K562 (cell line): ENCODE results near the gene PPIL1. TPM values are rescaled to one million over a fixed set of nuclear protein-coding genes. Genes with fewer than 3 reads are reported as not detected.

Experiments used
- ARID1B ChIP-seq: fragments of 450-650 bp; IDR thresholded peaks from 2 replicates; pipeline ENCODE4 v1.6.1; 2016; ENCODE audit warnings: antibody characterized with exemption, mild to moderate bottlenecking, inconsistent platforms
- BHLHE40 ChIP-seq: IDR thresholded peaks from 2 replicates; pipeline ENCODE4 v1.6.1; 2011; ENCODE audit warnings: low read length, improper control_type of control experiment
- CREM ChIP-seq: IDR thresholded peaks from 2 replicates; pipeline ENCODE4 v1.6.1; 2014; ENCODE audit warnings: antibody characterized with exemption, low read depth
- ETV1 ChIP-seq: fragments of 450-650 bp; conservative IDR thresholded peaks from 2 replicates; pipeline ENCODE4 v1.6.1; 2016; ENCODE audit warnings: missing genetic modification characterization, control low read depth, low read depth, missing compliant biosample characterization
- EZH2 ChIP-seq: IDR thresholded peaks from 2 replicates; pipeline ENCODE4 v1.6.1; 2012; ENCODE audit warnings: low read depth, mild to moderate bottlenecking, inconsistent platforms, low read length, borderline replicate concordance
- FOSL1 ChIP-seq: fragments of 200-800 bp; sonication (Bioruptor generic); conservative IDR thresholded peaks from 2 replicates; pipeline ENCODE4 v1.6.1; 2016; ENCODE audit warnings: missing genetic modification characterization, missing compliant biosample characterization
- GABPB1 ChIP-seq: sonication (generic); formaldehyde crosslinking; IDR thresholded peaks from 2 replicates; pipeline ENCODE4 v1.8.0; 2022; ENCODE audit warnings: mild to moderate bottlenecking, missing genetic modification reagents
- HNRNPH1 ChIP-seq: fragments of 200-400 bp; formaldehyde crosslinking; optimal IDR thresholded peaks from 2 replicates; pipeline ENCODE3; 2017; ENCODE audit warnings: low read depth, mild to moderate bottlenecking, low read length, moderate library complexity
- KDM5B ChIP-seq: fragments of 200-600 bp; sonication (generic); IDR thresholded peaks from 2 replicates; pipeline ENCODE4 v1.6.1; 2012; ENCODE audit warnings: low read depth, mild to moderate bottlenecking, moderate library complexity, low read length, control low read depth, inconsistent platforms; ENCODE audit not compliant: insufficient replicate concordance
- KLF6 ChIP-seq: fragments of 250-450 bp; sonication (Bioruptor Pico); IDR thresholded peaks from 2 replicates; pipeline ENCODE4 v1.4.0; 2020; ENCODE audit warnings: mild to moderate bottlenecking, moderate library complexity, borderline replicate concordance
- NFIC ChIP-seq: fragments of 450-650 bp; IDR thresholded peaks from 2 replicates; pipeline ENCODE4 v1.6.1; 2017; ENCODE audit warnings: mild to moderate bottlenecking, inconsistent platforms
- NR2C2 ChIP-seq, 2 experiments: fragments of 200-800 bp in 1 of 2; sonication (Bioruptor generic) in 1 of 2; sonication (generic) in 1 of 2; formaldehyde crosslinking in 1 of 2; IDR thresholded peaks; 2 replicates each; pipeline versions ENCODE4 v1.6.1 to v1.8.0; 2016 to 2022; ENCODE audit warnings: mild to moderate bottlenecking in 1 of 2, missing compliant biosample characterization in 1 of 2, missing genetic modification characterization in 1 of 2, missing genetic modification reagents in 1 of 2
- PML ChIP-seq: IDR thresholded peaks from 2 replicates; pipeline ENCODE4 v1.6.1; 2012; ENCODE audit warnings: low read length, inconsistent platforms
- SMAD3 ChIP-seq: fragments of 450-650 bp; formaldehyde crosslinking; conservative IDR thresholded peaks from 2 replicates; pipeline ENCODE4 v1.4.0; 2020; ENCODE audit warnings: mild to moderate bottlenecking
- SMARCC2 ChIP-seq: fragments of 450-650 bp; IDR thresholded peaks from 2 replicates; pipeline ENCODE4 v1.6.1; 2017; ENCODE audit warnings: antibody characterized with exemption, moderate library complexity, mild to moderate bottlenecking, low read depth
- SP1 ChIP-seq: sonication (generic); formaldehyde crosslinking; IDR thresholded peaks from 2 replicates; pipeline ENCODE4 v1.8.1; 2022; ENCODE audit warnings: mild to moderate bottlenecking, missing genetic modification reagents
- TBP ChIP-seq: optimal IDR thresholded peaks from 2 replicates; pipeline ENCODE3; 2011; ENCODE audit warnings: low read depth, low read length, improper control_type of control experiment
- ZBTB17 ChIP-seq: fragments of 450-650 bp; formaldehyde crosslinking; IDR thresholded peaks from 2 replicates; pipeline ENCODE4 v1.4.0; 2020; ENCODE audit warnings: mild to moderate bottlenecking
- ZBTB7A ChIP-seq: IDR thresholded peaks from 2 replicates; pipeline ENCODE4 v1.6.1; 2011; ENCODE audit warnings: low read depth, mild to moderate bottlenecking, low read length, moderate library complexity, borderline replicate concordance; ENCODE audit not compliant: control insufficient read depth
- ZNF239 ChIP-seq: fragments of 250-450 bp; sonication (Bioruptor Pico); IDR thresholded peaks from 2 replicates; pipeline ENCODE4 v1.4.0; 2020; ENCODE audit warnings: mild to moderate bottlenecking
- ZNF311 ChIP-seq: fragments of 250-450 bp; sonication (Bioruptor Pico); IDR thresholded peaks from 2 replicates; pipeline ENCODE4 v1.4.0; 2020; ENCODE audit warnings: mild to moderate bottlenecking, moderate library complexity
- ZNF444 ChIP-seq: fragments of 250-450 bp; sonication (Bioruptor Pico); IDR thresholded peaks from 2 replicates; pipeline ENCODE4 v1.4.0; 2020; ENCODE audit warnings: mild to moderate bottlenecking, moderate library complexity
- ZNF561 ChIP-seq: fragments of 450-650 bp; formaldehyde crosslinking; conservative IDR thresholded peaks from 2 replicates; pipeline ENCODE4 v1.4.0; 2020; ENCODE audit warnings: mild to moderate bottlenecking, moderate library complexity
- ZNF57 ChIP-seq: fragments of 450-650 bp; formaldehyde crosslinking; IDR thresholded peaks from 2 replicates; pipeline ENCODE4 v1.4.0; 2020; ENCODE audit warnings: mild to moderate bottlenecking, moderate library complexity
- ZNF766 ChIP-seq: fragments of 200-800 bp; sonication (Bioruptor generic); conservative IDR thresholded peaks from 2 replicates; pipeline ENCODE4 v1.6.1; 2016; ENCODE audit warnings: missing genetic modification characterization, missing compliant biosample characterization
- ZSCAN32 ChIP-seq: fragments of 450-650 bp; formaldehyde crosslinking; IDR thresholded peaks from 2 replicates; pipeline ENCODE4 v1.4.0; 2020; ENCODE audit warnings: mild to moderate bottlenecking, moderate library complexity
- polyA plus RNA-seq, 8 experiments: library from polyadenylated mRNA; depleted of rRNA in 4 of 8; stranded (reverse) in 5 of 8; unstranded in 3 of 8; fragments of >200 nt; fragmentation: Nextera tagmentation in 2 of 8; fragmentation: Illumina TruSeq in 1 of 8; extraction: Ambion mirVana in 2 of 8; extraction: Trizol in 1 of 8; gene quantifications; 2 replicates each; pipeline versions ENCODE4 v1.2.1 to v1.2.3, GENCODE V29; 2011 to 2014; ENCODE audit warnings: inconsistent platforms in 1 of 8, missing spikeins in 1 of 8
- total RNA-seq, 7 experiments: library from RNA; depleted of rRNA in 6 of 7; stranded (reverse); fragments of >200 nt in 6 of 7; fragmentation: Illumina TruSeq in 2 of 7; extraction: Trizol in 2 of 7; gene quantifications; 2 replicates each; pipeline versions ENCODE4 v1.2.1 to v1.2.3, GENCODE V29; 2011 to 2021; ENCODE audit warnings: low replicate concordance in 1 of 7

PPIL1 gene
- total and polyA plus RNA-seq, 9 of the 15 experiments (the other 6 are each of a cell fraction or from before 2014, with no cell fraction given) = 65.8 to 205 (median 130) TPM

DNA sequence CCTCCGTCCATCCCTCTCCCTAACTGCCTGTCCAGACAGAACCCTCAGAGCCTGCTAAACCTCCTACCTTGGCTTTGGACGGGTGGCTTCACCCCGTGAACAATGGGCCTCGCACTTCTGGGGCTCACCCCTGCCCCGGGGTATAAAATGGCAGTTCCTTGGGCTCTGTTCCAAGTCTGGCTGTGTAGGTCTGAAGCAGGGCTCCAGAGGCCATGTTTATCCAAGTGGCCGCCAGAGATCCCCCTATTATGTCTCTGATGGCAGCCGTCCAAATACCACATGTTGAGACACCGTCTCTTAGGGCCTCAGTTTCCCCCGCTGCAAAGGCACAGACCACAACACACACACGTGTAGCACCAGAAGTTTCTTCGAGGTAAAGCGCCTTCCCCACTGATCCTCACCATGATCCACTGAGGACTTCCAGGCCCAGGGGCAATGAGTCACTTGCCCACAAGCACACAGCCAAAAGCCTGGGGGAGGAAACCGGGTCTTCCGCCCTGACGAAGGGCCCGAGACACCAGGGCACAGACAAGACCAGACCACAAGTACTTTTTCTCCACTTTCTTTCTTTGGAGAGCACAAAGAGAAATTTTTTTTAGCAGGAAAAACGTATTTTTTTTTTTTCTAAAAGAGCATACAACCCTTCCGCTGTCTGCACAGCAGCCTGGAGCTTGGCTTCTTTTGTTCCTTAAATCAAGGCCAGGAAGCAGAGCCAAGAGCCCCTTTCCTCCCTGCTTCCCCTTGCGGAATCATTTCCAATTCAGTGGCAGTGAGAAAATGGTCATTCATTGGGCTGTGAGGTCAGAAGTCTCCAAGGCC is 47.1 kb downstream of the PPIL1 start (continued):
- TF ChIP-seq CREM (0 out of 2 replicates have a peak, but pooled peaks have one; percentile 19), ZNF311 (CRISPR knock-in tag) (0 out of 2 replicates have a peak, but pooled peaks have one; percentile 64), SMAD3 (CRISPR knock-in tag) (0 out of 2 replicates have a peak, but pooled peaks have one; percentile 65), ZNF239 (CRISPR knock-in tag) (peak; percentile 8; the same call in 1 of the 2 replicates), BHLHE40 (peak; percentile 49), NR2C2 (CRISPR knock-in tag; IDR thresholded peaks at IDR 0.05) (no peak), NR2C2 (tag; IDR thresholded peaks at IDR 0.05) (peak; percentile 29; the same call in 1 of the 2 replicates), ZSCAN32 (CRISPR knock-in tag) (0 out of 2 replicates have a peak, but pooled peaks have one; percentile 46), FOSL1 (tag) (peak; percentile 97), ETV1 (tag) (peak; percentile 47; the same call in 1 of the 2 replicates), GABPB1 (0 out of 2 replicates have a peak, but pooled peaks have one; percentile 55), ZNF57 (no peak), ZNF766 (CRISPR knock-in tag) (peak; percentile 82), EZH2 (no peak), TBP (peak; percentile 11), KLF6 (CRISPR knock-in tag) (peak; percentile 72; the same call in 1 of the 2 replicates), ZNF444 (peak; percentile 12; the same call in 1 of the 2 replicates), SP1 (CRISPR knock-in tag) (0 out of 2 replicates have a peak, but pooled peaks have one; percentile 15), ZBTB7A (peak; percentile 80; the same call in 1 of the 2 replicates), PML (no peak), SMARCC2 (peak; percentile 69; the same call in 1 of the 2 replicates), HNRNPH1 (no peak), ZBTB17 (CRISPR knock-in tag) (peak; percentile 55), ARID1B (peak; percentile 68), KDM5B (peak; percentile 19), ZNF561 (0 out of 2 replicates have a peak, but pooled peaks have one; percentile 17), NFIC (peak; percentile 82)
